C4-2B (cell line): ENCODE measurements around the gene SPCS3.
A peak's percentile ranks its signal among the peaks of the same experiment; 100 is the strongest.

Experiments
- H3K27ac ChIP-seq: fragments of 450-650 bp; 2 replicates; pipeline ENCODE4 v1.5.1; 2017
- CTCF ChIP-seq: fragments of 450-650 bp; conservative IDR thresholded peaks from 2 replicates; pipeline ENCODE4 v1.5.1; 2017; ENCODE audit warnings: mild to moderate bottlenecking
- ZFX ChIP-seq: fragments of 450-650 bp; IDR thresholded peaks from 2 replicates; pipeline ENCODE4 v1.6.1; 2017

SPCS3 gene

DNA sequence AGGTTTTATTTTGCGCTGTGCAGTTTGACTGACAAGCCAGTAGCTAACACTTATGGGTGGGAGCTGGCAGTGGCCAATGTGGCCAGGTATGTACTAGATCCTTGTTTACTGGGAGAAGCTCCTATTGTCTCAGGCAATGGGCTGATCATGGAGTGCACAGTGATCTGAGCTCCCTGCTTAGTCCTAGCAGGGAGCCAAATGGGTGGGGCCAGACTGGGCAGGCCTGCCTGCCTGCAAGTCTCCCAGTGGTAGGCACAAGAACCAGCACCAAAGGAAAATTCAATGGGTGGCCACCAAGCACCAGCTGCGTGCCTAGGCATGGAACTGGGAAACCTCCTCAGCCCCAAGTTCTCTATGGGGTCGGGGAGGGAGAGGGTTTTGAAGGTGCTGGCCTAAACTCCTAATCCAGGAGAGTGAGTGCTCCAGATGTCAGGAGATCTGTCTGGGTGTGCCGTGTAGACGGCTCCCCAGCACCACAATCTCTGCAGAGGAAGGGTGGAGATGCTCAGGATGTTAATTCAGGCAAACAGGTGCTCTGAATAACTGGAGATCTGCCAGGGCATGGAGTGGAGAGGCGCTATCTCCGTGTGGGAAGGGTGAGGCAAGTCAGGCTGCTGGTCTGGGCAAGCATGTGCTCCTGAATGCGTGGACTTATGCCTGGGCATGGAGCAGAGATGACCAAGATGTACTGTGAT lies 48.2 kb downstream of the SPCS3 start:
- no peak overlapping the region for H3K27ac ChIP-seq
- TF ChIP-seq ZFX (no peak), CTCF (no peak)

GRCh38 chr4:176376032-176376614 lies 56.4 kb downstream of the SPCS3 start:
- no peak overlapping the region for H3K27ac ChIP-seq
- peak; percentile 47 for TF ChIP-seq CTCF
- TF ChIP-seq ZFX, result no peak

- no peak for TF ChIP-seq ZFX
- peak; percentile 55 for TF ChIP-seq CTCF
- H3K27ac ChIP-seq, result no peak overlapping the region
These were observed 58.0 kb downstream of the SPCS3 start for GRCh38 chr4:176377780-176378179.

DNA sequence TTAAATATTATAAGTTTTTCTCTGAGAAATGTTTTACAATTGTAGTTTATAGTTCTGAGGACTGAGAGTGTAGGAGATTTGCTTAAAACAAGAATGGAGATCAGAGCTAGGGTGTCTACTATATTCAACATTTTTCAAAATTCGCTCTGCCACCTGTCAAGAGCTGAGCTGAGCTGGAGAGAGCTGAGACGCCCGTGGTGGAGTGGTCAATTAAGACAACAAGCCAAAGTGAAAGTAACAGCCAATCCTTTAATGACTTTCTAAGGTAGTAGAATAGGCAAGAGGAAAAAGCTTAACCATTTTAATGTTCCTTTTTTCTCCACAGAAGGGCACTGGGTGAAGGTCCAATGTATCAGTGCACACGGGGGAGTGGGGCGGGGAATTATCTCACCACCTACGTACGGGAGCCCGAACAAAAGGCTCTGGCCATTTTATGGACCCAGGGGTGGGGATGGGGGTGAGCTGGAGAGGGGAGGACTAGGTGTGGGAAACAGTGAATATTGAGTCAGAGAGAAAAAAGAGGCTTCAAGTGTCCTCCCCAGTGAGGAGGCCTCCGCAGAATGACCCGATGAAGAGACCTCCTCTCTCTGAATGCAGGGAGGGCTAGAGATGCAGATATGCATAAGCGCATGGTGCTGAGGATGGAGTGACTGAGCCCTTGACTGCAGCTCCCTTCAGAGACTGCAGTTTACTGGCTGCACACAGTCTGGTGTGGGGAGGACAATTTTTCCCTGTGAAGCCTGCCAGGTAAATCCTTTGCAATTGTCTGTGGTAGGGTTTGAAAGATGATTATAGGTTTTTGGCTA lies 60.8 kb downstream of the SPCS3 start:
- H3K27ac ChIP-seq, result no peak overlapping the region
- TF ChIP-seq CTCF (no peak), ZFX (no peak)
